Heart left ventricle (tissue), 13 donors: Measurements from ENCODE around the gene NCAPH2.

ENCODE experiments used
- CTCF ChIP-seq, 12 donors: fragments of 200-600 bp; sonication (generic) in 4 of 12; IDR thresholded peaks; one replicate each; pipeline versions ENCODE4 v1.5.0 to v1.8.0; 2018 to 2022; ENCODE audit warnings: antibody characterized with exemption in 12 of 12, mild to moderate bottlenecking in 5 of 12
- POLR2A ChIP-seq, 2 donors: fragments of 450-650 bp; IDR thresholded peaks; one replicate each; pipeline ENCODE4 v1.6.1; 2017; ENCODE audit warnings: antibody characterized with exemption in 2 of 2, mild to moderate bottlenecking in 2 of 2, moderate library complexity in 2 of 2
- donor health status: ischemic (EF 13 %, LVEDD 7.1; RV severe dilation, severe dysfunction).
- donor health status: DM: no; HTN: yes; CAD: no.
- donor health status: DM: no; HTN: no; CAD: no.
- donor health status: ischemic (EF 25% LVEDD 6.9; RV normal size, moderate dysfunction).
- donor health status: ischemic (EF 25% LVEDD 5.7; RV mildly dilated, moderate dysfunction).
- donor health status: ischemic (EF 35%, LVEDD 5.7; RV mildly dilated, moderate dysfunction).
- donor health status: nonischemic (EF 11% LVEDD 7.7; RV severe dilation, severe dysfunction).
- donor health status: DM: yes; HTN: yes; CAD: no.
- donor health status: PGD.
- donor health status: ischemic (EF 29% LVEDD 5.4; RV normal size, mild dysfunction).
- donor health status: nonischemic (EF 23%, LVEDD 6.1; RV moderate dilation, normal function).

GRCh38 chr22:50519151-50519550 lies 11.1 kb downstream of the NCAPH2 start:
- no peak for TF ChIP-seq CTCF (IDR thresholded peaks at IDR 0.05)
- no peak for TF ChIP-seq POLR2A (IDR thresholded peaks at IDR 0.05)
